Caco-2 (cell line): Measurements from ENCODE around the gene RYR1. TPM values are rescaled to one million over a fixed set of nuclear protein-coding genes. Genes with fewer than 3 reads are reported as not detected.
"Not testable (repeated sequence)": the region's sequence is repeated elsewhere in the genome, so short reads cannot be mapped to it uniquely, and the experiment has no call there.

ENCODE experiments used
- BruUV-seq: library from RNA; stranded (reverse); fragments of 400-500 nt; replicated peaks from 2 replicates; lab custom pipeline; 2021; lab: Mats Ljungman, UMichigan
- CTCF ChIA-PET: fragments of 300-600 bp; sonication (Branson Sonifier 250); formaldehyde crosslinking; loops from one replicate; lab custom pipeline; 2022; ENCODE audit warnings: antibody characterized with exemption; lab: Charles Lee
- POLR2A ChIA-PET: fragments of 300-600 bp; sonication (Branson Sonifier 250); formaldehyde crosslinking; loops from one replicate; lab custom pipeline; 2022; ENCODE audit warnings: antibody characterized with exemption; lab: Charles Lee
- DNase-seq, 2 experiments: peaks; one replicate each; pipeline versions ENCODE4 v3.0.0 to v3.0.0-alpha.2; 2020 to 2022
- H3K27me3 ChIP-seq: replicated peaks from 2 replicates; pipeline ENCODE4 v1.6.0; 2011; ENCODE audit warnings: low read length; ENCODE audit not compliant: control insufficient read depth, insufficient read depth
- H3K36me3 ChIP-seq: 2 replicates; pipeline ENCODE4 v1.5.1; 2011; ENCODE audit warnings: low read length; ENCODE audit not compliant: control insufficient read depth, insufficient read depth
- H3K4me1 ChIP-seq: fragments of 250-450 bp; sonication (Bioruptor Pico); 2 replicates; pipeline ENCODE4 v1.5.1; 2020; ENCODE audit warnings: mild to moderate bottlenecking
- H3K4me3 ChIP-seq: 2 replicates; pipeline ENCODE4 v1.5.1; 2011; ENCODE audit warnings: low read depth, mild to moderate bottlenecking, control low read depth, low read length
- H3K9me3 ChIP-seq: fragments of 250-450 bp; sonication (Bioruptor Pico); 2 replicates; pipeline ENCODE4 v1.5.1; 2020; ENCODE audit warnings: mild to moderate bottlenecking, moderate library complexity
- H3K27ac Mint-ChIP-seq: one replicate; pipeline ENCODE4 v1.8.0; 2022; ENCODE audit warnings: mixed read lengths; ENCODE audit not compliant: unreplicated experiment
- H3K27me3 Mint-ChIP-seq: one replicate; pipeline ENCODE4 v1.8.0; 2022; ENCODE audit warnings: mixed read lengths; ENCODE audit not compliant: insufficient read depth, unreplicated experiment
- H3K36me3 Mint-ChIP-seq: one replicate; pipeline ENCODE4 v1.8.0; 2022; ENCODE audit warnings: mild to moderate bottlenecking, mixed read lengths; ENCODE audit not compliant: insufficient read depth, unreplicated experiment
- H3K4me1 Mint-ChIP-seq: one replicate; pipeline ENCODE4 v1.8.0; 2022; ENCODE audit warnings: low read depth, mixed read lengths; ENCODE audit not compliant: unreplicated experiment
- H3K4me3 Mint-ChIP-seq: one replicate; pipeline ENCODE4 v1.8.0; 2022; ENCODE audit warnings: mild to moderate bottlenecking, moderate library complexity, mixed read lengths; ENCODE audit not compliant: unreplicated experiment
- H3K9me3 Mint-ChIP-seq: one replicate; pipeline ENCODE4 v1.8.0; 2022; ENCODE audit warnings: mixed read lengths; ENCODE audit not compliant: unreplicated experiment
- CTCF ChIP-seq, 2 experiments: fragments of 200-600 bp in 1 of 2; IDR thresholded peaks; 1 replicate in 1 of 2; 2 replicates in 1 of 2; pipeline versions ENCODE4 v1.5.1 to v1.8.0; 2011 to 2022; ENCODE audit warnings: antibody characterized with exemption in 1 of 2, control low read depth in 1 of 2, inconsistent platforms in 1 of 2, low read depth in 1 of 2, low read length in 1 of 2, mild to moderate bottlenecking in 1 of 2, moderate library complexity in 1 of 2; ENCODE audit not compliant: insufficient read depth in 1 of 2, severe bottlenecking in 1 of 2, unreplicated experiment in 1 of 2
- intact Hi-C: fragments of 100-400 bp; cut with micrococcal nuclease; formaldehyde crosslinking; loops from one replicate; pipeline ENCODE4 v1.10.0; 2022; ENCODE audit not compliant: unreplicated experiment
- total RNA-seq: library from RNA; stranded (reverse); gene quantifications from 2 replicates; pipeline ENCODE4 v1.2.3, GENCODE V29; 2022

RYR1 gene
- total RNA-seq, 1 experiment from 2014 or later = 5.6 TPM

- Histone ChIP-seq H3K36me3 (no peaks in the 10 kb centered on the region), H3K4me3 (no peak within 1 kb of the TSS), H3K9me3 (no peaks in the 10 kb centered on the region), H3K27me3 (no peaks in the 10 kb centered on the region), H3K4me1 (no peaks in the 10 kb centered on the region)
- Mint-ChIP-seq H3K36me3 (no peaks in the 10 kb centered on the region), H3K27ac (no peak within 1 kb of the TSS), H3K9me3 (no peaks in the 10 kb centered on the region), H3K4me3 (no peak within 1 kb of the TSS), H3K27me3 (peaks cover 7% of the 10 kb centered on the region), H3K4me1 (no peaks in the 10 kb centered on the region)
- intact Hi-C loops = no loop called here
- no peak for DNase-seq
- POLR2A ChIA-PET = no interaction called here
- TF ChIP-seq CTCF (IDR thresholded peaks at IDR 0.05; ENCODE audit: insufficient read depth in 1 of 2, low read depth in 1 of 2, low read length in 1 of 2, severe bottlenecking in 1 of 2, unreplicated experiment in 1 of 2) = no peak
- CTCF ChIA-PET = no interaction called here
- no TSS peak for BruUV-seq
Measured at GRCh38 chr19:38425810-38426466, 7.6 kb upstream of the RYR1 start, which contains the start of gene RASGRP4. Gene RASGRP4 (minus strand): TSS chr19:38426219. CDS start chr19:38426091, 128 bp downstream.

GRCh38 chr19:38427035-38427677, 6.3 kb upstream of the RYR1 start:
- H3K4me1 Mint-ChIP-seq, H3K36me3 Mint-ChIP-seq, H3K9me3 ChIP-seq, POLR2A ChIA-PET, DNase-seq, BruUV-seq, H3K36me3 ChIP-seq, H3K4me1 ChIP-seq, CTCF ChIA-PET, H3K27me3 Mint-ChIP-seq, H3K4me3 ChIP-seq, H3K9me3 Mint-ChIP-seq, H3K27me3 ChIP-seq, H3K4me3 Mint-ChIP-seq, H3K27ac Mint-ChIP-seq, intact Hi-C loops: not testable (repeated sequence)

- H3K27me3 Mint-ChIP-seq = peaks cover 8% of the 10 kb centered on the region
- ChIA-PET CTCF (no interaction called here), POLR2A (no interaction called here)
- Histone ChIP-seq H3K4me1 (no peaks in the 10 kb centered on the region), H3K4me3 (no peak overlapping the region), H3K9me3 (no peaks in the 10 kb centered on the region), H3K36me3 (no peaks in the 10 kb centered on the region), H3K27me3 (no peaks in the 10 kb centered on the region)
- H3K4me3 Mint-ChIP-seq = no peak overlapping the region
- no TSS peak for BruUV-seq
- no peaks in the 10 kb centered on the region for H3K36me3 Mint-ChIP-seq
- DNase-seq = no peak
- no peak overlapping the region for H3K27ac Mint-ChIP-seq
- H3K9me3 Mint-ChIP-seq = no peaks in the 10 kb centered on the region
- H3K4me1 Mint-ChIP-seq = peaks cover 3% of the 10 kb centered on the region
- TF ChIP-seq CTCF (IDR thresholded peaks at IDR 0.05; ENCODE audit: insufficient read depth in 1 of 2, low read depth in 1 of 2, low read length in 1 of 2, severe bottlenecking in 1 of 2, unreplicated experiment in 1 of 2) = no peak
- intact Hi-C loops = no loop called here
Measured at GRCh38 chr19:38429055-38429810, 4.3 kb upstream of the RYR1 start.
